GM18508 (cell line): ENCODE results near the gene GABRR2.
A peak's percentile ranks its signal among the peaks of the same experiment; 100 is the strongest.
"Not testable (repeated sequence)": the region's sequence is repeated elsewhere in the genome, so short reads cannot be mapped to it uniquely, and the experiment has no call there.

ENCODE experiments used
- ATAC-seq: cut with Tn5 transposase; IDR thresholded peaks from one replicate; pipeline ENCODE4 v1.9.1; 2021; ENCODE audit warnings: moderate number of reproducible peaks; ENCODE audit not compliant: insufficient read depth, unreplicated experiment

Gene GABRR2

DNA sequence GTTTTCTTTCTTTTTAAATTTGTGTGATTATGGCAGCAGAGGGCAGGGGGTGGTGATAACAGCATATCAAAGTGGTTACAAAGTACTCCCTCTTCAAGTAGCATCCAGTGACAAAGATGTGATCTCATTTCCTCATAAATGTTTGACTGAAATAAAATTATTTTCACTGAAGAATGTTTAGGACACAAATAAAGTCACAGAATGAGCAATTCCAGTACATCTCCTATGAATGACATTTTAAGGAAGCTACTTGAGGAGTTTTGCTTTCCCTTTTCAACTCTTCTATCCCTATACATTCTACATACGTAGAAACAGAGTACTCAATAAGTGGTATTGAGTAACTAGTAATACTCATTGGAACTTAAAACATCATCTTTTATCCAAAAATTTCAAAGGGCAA, 13.9 kb upstream of the GABRR2 start:
- ATAC-seq, result no peak

- no peak for ATAC-seq
Measured at GRCh38 chr6:89324304-89324703, 9.2 kb upstream of the GABRR2 start.

DNA sequence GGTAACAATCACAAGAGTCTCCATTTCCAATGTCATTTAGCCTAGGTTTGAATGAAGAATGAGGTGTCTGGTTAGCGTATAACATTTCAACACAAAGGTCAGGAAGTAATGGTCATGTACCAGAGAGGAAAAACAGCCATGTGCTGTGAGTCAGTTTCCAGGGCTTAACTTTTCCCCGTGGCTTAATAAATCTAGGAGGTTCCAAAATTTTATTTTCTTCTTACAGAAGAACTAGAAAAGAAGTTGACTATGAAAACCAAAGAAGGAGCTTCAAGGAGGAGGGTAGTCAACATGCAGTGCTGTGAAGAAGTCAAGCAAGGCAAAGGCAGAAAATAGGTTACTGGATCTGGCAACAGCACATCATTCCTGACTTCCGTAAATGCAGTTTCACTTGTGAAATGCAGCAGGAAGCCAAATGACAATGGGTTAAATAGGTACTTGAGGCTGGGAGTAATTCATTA, 8.4 kb upstream of the GABRR2 start:
- ATAC-seq, result no peak

DNA sequence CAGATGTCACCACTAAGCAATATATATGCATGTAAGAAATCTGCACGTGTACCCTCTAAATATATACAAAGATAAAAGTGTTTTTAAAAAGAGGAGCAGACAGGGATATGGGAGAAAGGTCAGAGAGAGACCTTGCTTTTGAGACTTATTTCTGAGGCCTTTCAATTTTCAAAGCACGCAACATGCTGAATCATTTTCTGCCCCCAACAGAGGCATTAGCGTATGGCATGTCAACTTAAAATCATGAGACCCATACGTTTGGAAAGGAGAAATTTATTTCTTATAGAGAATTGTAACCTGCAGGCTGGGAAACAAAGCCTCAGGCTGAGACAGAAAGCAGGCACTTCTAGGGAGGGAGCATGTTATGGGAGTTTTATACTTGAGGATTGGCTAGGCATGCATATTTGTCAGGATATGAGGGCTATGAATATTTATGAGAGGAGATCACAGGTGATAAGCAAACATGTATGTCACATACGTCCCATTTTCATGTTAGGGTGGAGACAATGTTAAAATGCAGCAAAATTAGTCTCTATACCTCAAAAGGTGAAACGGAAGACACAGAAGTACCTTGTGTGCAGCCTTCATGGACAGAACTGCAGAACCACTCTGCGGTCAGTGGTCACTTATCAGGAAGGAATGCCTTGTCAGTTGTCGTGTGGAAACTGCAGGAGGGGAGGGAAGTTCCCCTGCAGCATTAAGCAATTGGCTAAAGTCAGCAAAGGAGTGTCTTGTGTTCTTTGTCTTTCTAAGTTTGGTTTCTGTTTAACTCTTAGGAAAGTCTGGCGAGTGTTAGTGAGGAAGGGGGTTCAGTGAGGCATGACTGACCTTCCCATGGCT, 6.3 kb upstream of the GABRR2 start:
- no peak for ATAC-seq

GRCh38 chr6:89320012-89320559, 5.0 kb upstream of the GABRR2 start:
- ATAC-seq, result no peak

DNA sequence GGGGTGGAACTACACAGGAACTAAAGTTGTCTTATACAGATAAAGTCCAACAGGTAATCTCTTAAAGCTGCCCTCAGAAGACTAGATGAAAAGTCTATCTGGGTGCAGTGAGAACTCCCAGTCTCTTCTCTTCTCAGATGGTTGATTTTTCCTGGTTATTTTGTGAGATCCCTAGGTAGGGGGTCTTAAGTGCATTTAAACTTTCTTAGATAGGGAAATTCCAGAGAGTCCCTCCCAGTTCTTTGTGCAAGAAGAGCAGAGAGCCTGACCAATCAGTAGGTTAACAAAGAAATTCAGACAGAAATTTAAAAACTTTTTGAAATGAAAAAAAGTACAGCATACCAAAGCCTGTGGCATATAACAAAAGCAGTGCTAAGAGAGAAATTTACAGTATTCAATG, 2.0 kb upstream of the GABRR2 start:
- no peak for ATAC-seq

- no peak for ATAC-seq
Measured at GRCh38 chr6:89314692-89315091, 407 bp downstream of the GABRR2 start.

DNA sequence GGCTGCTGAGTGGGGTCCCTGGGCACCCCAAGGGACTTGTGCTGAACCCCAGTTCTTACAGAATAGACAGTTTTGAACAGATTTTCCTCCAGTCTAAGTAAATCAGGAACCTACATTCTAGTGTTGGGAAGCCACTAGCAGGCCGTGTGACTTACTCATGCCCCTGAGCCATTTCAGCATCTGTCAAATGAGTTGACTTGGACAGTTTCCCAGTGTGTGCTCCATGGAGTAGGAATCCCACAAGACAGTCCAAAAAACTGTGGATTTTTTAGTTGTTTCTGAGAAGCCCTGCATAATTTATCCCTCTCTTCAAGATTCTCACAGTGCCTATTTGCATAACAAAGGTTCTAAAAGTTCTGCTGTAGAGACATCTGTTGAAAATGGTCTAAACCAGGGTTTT, 2.1 kb downstream of the GABRR2 start:
- ATAC-seq, result no peak

DNA sequence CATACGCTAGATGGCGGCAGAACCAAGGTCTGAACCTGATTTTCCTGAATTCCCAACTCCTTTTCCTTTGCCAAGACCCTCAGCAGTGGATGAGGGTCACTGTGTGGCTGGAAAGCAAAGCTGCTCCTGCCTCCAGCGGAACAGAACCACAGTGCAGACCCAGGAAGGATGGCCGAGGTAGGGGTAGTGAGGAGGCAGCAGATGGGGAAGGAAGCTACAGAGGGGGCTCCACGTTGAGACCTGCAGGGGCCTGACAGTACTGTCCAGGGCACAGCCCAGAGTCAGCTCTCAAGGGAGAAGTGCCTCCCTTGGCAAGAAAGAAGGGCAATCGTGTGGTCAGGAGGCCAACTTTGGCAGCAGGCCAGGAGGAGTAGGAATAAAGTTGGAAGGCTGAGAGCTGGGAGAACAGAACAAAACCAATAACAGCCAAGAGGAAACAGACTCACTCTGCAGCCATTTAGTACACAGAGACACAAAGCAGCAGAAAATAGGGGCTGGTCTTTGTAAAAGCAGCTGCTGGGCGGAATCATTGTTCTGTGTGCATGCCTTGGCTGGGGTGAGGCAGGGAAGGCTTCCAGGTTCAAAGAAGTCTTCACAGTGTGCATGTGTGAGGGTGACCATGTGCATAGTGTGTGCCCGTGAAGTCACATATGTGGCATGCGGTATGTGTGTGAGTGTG, 3.1 kb downstream of the GABRR2 start:
- no peak for ATAC-seq

GRCh38 chr6:89311530-89311852, 3.6 kb downstream of the GABRR2 start:
- no peak for ATAC-seq

DNA sequence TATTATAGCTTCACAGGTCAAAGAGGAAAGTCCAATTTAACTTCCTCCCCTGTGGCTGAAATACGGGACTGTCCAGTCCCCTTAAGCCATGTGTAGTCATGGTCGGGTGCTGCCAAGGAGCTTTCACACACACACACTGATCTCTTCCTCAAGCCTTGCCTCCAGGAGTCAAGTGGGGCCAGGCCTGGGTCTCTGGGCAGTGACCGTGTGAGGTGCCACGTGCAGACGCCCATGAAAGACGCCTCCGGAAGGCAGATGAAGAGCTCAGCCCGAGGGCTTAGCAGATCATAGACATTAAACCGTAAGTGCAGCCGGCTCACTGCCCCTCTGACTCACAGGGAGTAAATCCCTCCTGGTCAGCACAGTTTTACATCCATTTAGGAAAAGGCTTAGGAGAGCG, 4.2 kb downstream of the GABRR2 start:
- no peak for ATAC-seq

- ATAC-seq, result no peak
Measured at GRCh38 chr6:89308525-89309395, 6.3 kb downstream of the GABRR2 start.

GRCh38 chr6:89304517-89304916, 10.6 kb downstream of the GABRR2 start:
- not testable (repeated sequence) for ATAC-seq

- no peak for ATAC-seq
Measured at GRCh38 chr6:89302936-89303335, 12.2 kb downstream of the GABRR2 start.

- ATAC-seq, result no peak
Measured at GRCh38 chr6:89302195-89302770, 12.8 kb downstream of the GABRR2 start.

DNA sequence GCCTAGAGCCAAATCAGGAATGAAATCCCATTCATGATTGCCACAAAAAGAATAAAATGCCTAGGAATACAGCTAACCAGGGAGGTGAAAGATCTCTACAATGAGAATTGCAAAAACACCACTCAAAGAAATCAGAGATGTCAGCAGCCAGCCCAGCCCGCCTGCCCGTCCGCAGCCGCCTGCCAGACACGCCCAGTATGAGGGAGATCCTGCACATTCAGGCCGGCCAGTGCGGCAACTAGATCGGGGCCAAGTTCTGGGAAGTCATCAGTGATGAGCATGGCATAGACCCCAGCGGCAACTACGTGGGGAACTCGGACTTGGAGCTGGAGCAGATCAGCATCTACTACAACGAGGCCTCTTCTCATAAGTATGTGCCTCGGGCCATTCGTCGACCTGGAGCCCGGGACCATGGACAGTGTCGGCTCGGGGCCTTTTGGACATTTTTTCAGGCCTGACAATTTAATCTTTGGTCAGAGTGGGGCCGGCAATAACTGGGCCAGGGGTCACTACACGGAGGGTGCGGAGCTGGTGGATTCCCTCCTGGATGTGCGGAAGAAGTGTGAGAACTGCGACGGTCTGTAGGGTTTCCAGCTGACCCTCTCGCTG, 13.4 kb downstream of the GABRR2 start:
- ATAC-seq, result no peak

DNA sequence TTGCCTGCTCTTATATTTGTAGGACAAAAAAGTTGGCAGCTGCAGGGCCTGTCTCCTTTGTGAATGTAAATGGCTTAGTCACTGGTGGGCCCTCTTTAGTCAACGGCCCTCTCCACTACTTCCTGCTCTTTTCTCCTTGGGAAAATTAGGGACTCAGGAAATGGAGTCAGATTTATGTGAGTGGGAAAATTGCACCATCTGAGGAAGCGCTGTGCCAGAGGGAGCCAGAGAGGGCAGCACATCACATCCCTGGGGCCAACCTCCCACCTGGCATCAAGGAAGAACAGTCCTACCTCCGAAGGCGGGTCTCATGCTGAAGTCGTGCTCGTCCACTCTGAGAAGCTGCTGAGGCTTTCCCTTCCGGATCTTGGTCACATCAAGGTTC, 15.6 kb downstream of the GABRR2 start:
- no peak for ATAC-seq

GRCh38 chr6:89298680-89299465, 16.2 kb downstream of the GABRR2 start:
- ATAC-seq, result no peak

- ATAC-seq, result peak; percentile 92
Measured at GRCh38 chr6:89297695-89298351, 17.3 kb downstream of the GABRR2 start.
